SK-N-SH (cell line): ENCODE measurements around the gene ATAD1. TPM values are rescaled to one million over a fixed set of nuclear protein-coding genes. Genes with fewer than 3 reads are reported as not detected.

Experiments used
- CTCF ChIA-PET: fragments of 300-600, 350-600 bp; formaldehyde crosslinking; extraction: SDS; loops from one replicate; lab custom pipeline; 2021; lab: Yijun Ruan, JAX
- POLR2A ChIA-PET: fragments of 350-600 bp; sonication (Branson Sonifier 250); formaldehyde crosslinking; extraction: SDS; loops from one replicate; lab custom pipeline; 2020; ENCODE audit warnings: antibody characterized with exemption, inconsistent platforms; lab: Yijun Ruan, JAX
- DNase-seq: peaks from one replicate; pipeline ENCODE4 v3.0.0; 2012
- H2AFZ ChIP-seq: fragments of 200-600 bp; sonication (generic); 2 replicates; pipeline ENCODE4 v1.8.1; 2016; ENCODE audit warnings: antibody characterized with exemption, mild to moderate bottlenecking, low read depth
- H3F3A ChIP-seq: fragments of 200-600 bp; sonication (generic); replicated peaks from 2 replicates; pipeline ENCODE3; 2016; ENCODE audit warnings: antibody characterized with exemption, mild to moderate bottlenecking; ENCODE audit not compliant: insufficient read depth
- H3K27ac ChIP-seq, 2 experiments: fragments of 200-500 bp in 1 of 2; fragments of 200-600 bp in 1 of 2; sonication (Bioruptor generic) in 1 of 2; sonication (generic), shearing (Covaris generic) in 1 of 2; 2 replicates each; pipeline versions ENCODE4 v1.5.1 to v1.6.1; 2014 to 2016; ENCODE audit warnings: low read depth in 2 of 2, inconsistent platforms in 1 of 2, low read length in 1 of 2, mild to moderate bottlenecking in 1 of 2, mixed read lengths in 1 of 2
- H3K27me3 ChIP-seq: fragments of 200-600 bp; sonication (generic), shearing (Covaris generic); 2 replicates; pipeline ENCODE4 v1.6.1; 2016; ENCODE audit warnings: mixed run types; ENCODE audit not compliant: insufficient read depth
- H3K36me3 ChIP-seq, 2 experiments: fragments of 200-500 bp in 1 of 2; fragments of 200-600 bp in 1 of 2; sonication (Bioruptor generic) in 1 of 2; sonication (generic) in 1 of 2; replicated peaks in 1 of 2; 2 replicates each; pipeline versions ENCODE3 to v1.5.1; 2014 to 2016; ENCODE audit warnings: low read length in 1 of 2, mild to moderate bottlenecking in 1 of 2; ENCODE audit not compliant: insufficient read depth in 2 of 2, control insufficient read depth in 1 of 2
- H3K4me1 ChIP-seq, 2 experiments: fragments of 200-500 bp in 1 of 2; fragments of 200-600 bp in 1 of 2; sonication (Bioruptor generic) in 1 of 2; sonication (generic), shearing (Covaris generic) in 1 of 2; 2 replicates each; pipeline versions ENCODE4 v1.5.1 to v1.6.1; 2014 to 2016; ENCODE audit warnings: low read depth in 1 of 2, low read length in 1 of 2, mixed run types in 1 of 2; ENCODE audit not compliant: insufficient read depth in 2 of 2, control insufficient read depth in 1 of 2
- H3K4me2 ChIP-seq: fragments of 200-600 bp; sonication (generic), shearing (Covaris generic); 2 replicates; pipeline ENCODE4 v1.6.1; 2017; ENCODE audit warnings: mixed run types
- H3K4me3 ChIP-seq, 2 experiments: fragments of 200-500 bp in 1 of 2; fragments of 200-600 bp in 1 of 2; sonication (Bioruptor generic) in 1 of 2; sonication (generic), shearing (Covaris generic) in 1 of 2; 2 replicates each; pipeline versions ENCODE4 v1.5.1 to v1.8.1; 2014 to 2016; ENCODE audit warnings: low read depth in 2 of 2, inconsistent platforms in 1 of 2, low read length in 1 of 2, mild to moderate bottlenecking in 1 of 2, mixed read lengths in 1 of 2, moderate library complexity in 1 of 2
- H3K79me2 ChIP-seq: fragments of 200-600 bp; sonication (generic); 2 replicates; pipeline ENCODE4 v1.8.1; 2017; ENCODE audit warnings: mild to moderate bottlenecking; ENCODE audit not compliant: insufficient read depth
- H3K9ac ChIP-seq: fragments of 200-600 bp; sonication (generic); 2 replicates; pipeline ENCODE4 v1.6.1; 2017; ENCODE audit warnings: mixed run types
- H3K9me2 ChIP-seq: fragments of 200-600 bp; sonication (generic); 2 replicates; pipeline ENCODE4 v1.6.1; 2017; ENCODE audit warnings: mixed run types
- H3K9me3 ChIP-seq: fragments of 200-600 bp; sonication (generic); 2 replicates; pipeline ENCODE4 v1.6.1; 2017; ENCODE audit warnings: mixed run types, mild to moderate bottlenecking, moderate library complexity
- H4K20me1 ChIP-seq: fragments of 200-600 bp; sonication (generic); 2 replicates; pipeline ENCODE4 v1.6.1; 2017; ENCODE audit warnings: mild to moderate bottlenecking, mixed run types; ENCODE audit not compliant: insufficient read depth
- ELF1 ChIP-seq: IDR thresholded peaks from 2 replicates; pipeline ENCODE4 v1.4.0; 2012
- GABPA ChIP-seq: IDR thresholded peaks from 2 replicates; pipeline ENCODE4 v1.4.0; 2012; ENCODE audit warnings: low read depth, mild to moderate bottlenecking
- NRF1 ChIP-seq: IDR thresholded peaks from 2 replicates; pipeline ENCODE4 v1.6.1; 2012; ENCODE audit warnings: low read depth, mild to moderate bottlenecking, low read length
- PBX3 ChIP-seq: IDR thresholded peaks from 2 replicates; pipeline ENCODE4; 2012
- POLR2AphosphoS5 ChIP-seq: IDR thresholded peaks from 2 replicates; pipeline ENCODE4 v1.6.1; 2012; ENCODE audit warnings: low read depth, low read length
- REST ChIP-seq: IDR thresholded peaks from 2 replicates; pipeline ENCODE4 v1.6.1; 2012; ENCODE audit warnings: mild to moderate bottlenecking, low read depth, low read length, moderate library complexity
- RXRA ChIP-seq: IDR thresholded peaks from 2 replicates; pipeline ENCODE4 v1.4.0; 2012; ENCODE audit warnings: low read depth, mild to moderate bottlenecking, borderline replicate concordance
- YY1 ChIP-seq: IDR thresholded peaks from 2 replicates; pipeline ENCODE4 v1.4.0; 2012; ENCODE audit warnings: low read depth, mild to moderate bottlenecking
- WGBS: methylation state at CpG from one replicate; pipeline ENCODE4 v1.1.6; 2017; ENCODE audit warnings: low lambda C conversion rate; 5-methylcytosine and 5-hydroxymethylcytosine counted together
- polyA plus RNA-seq, 3 experiments: library from polyadenylated mRNA; depleted of rRNA; stranded (reverse); fragments of >200 nt; gene quantifications; 2 replicates each; pipeline ENCODE4 v1.2.3, GENCODE V29; 2012

Gene ATAD1
- polyA plus RNA-seq, 1 of the 3 experiments (the other 2 are of a cell fraction), result 13.5 TPM

- ChIA-PET POLR2A (no interaction called here), CTCF (interaction anchor here (1.5 to 1.7 kb wide), 2 partner anchors 13 to 25 kb away, joined by 7 to 8 read pairs; no protein-coding TSS in a partner anchor)
- no peaks in the 10 kb centered on the region for H3K9me3 ChIP-seq
- no peak overlapping the region for H3K27ac ChIP-seq
- no peak overlapping the region for H3K9ac ChIP-seq
- peaks cover 59 to 63% of the 10 kb centered on the region in 2 experiments for H3K36me3 ChIP-seq
- no peak overlapping the region for H3K4me2 ChIP-seq
- peaks cover 7% of the 10 kb centered on the region; the same call in 1 of the 2 replicates for H3K79me2 ChIP-seq
- DNase-seq, result no peak
- H3K4me3 ChIP-seq, result no peak overlapping the region
- TF ChIP-seq GABPA, result no peak
- TF ChIP-seq PBX3, result no peak
- no peaks in the 10 kb centered on the region for H3K27me3 ChIP-seq
- H4K20me1 ChIP-seq, result no peaks in the 10 kb centered on the region
- H2AFZ ChIP-seq, result no peak overlapping the region
- H3K4me1 ChIP-seq, result no peaks in the 10 kb centered on the region; a peak in 1 of 4 replicates
- H3K9me2 ChIP-seq, result no peaks in the 10 kb centered on the region
- H3F3A ChIP-seq, result peaks cover 14% of the 10 kb centered on the region
Measured at GRCh38 chr10:87759551-87759950, 58.5 kb downstream of the ATAD1 start.

- no peak overlapping the region for H3K9ac ChIP-seq
- H3K9me3 ChIP-seq, result no peaks in the 10 kb centered on the region
- H3F3A ChIP-seq, result peaks cover 24% of the 10 kb centered on the region
- no peak for TF ChIP-seq NRF1
- TF ChIP-seq RXRA, result no peak
- no peak for TF ChIP-seq YY1
- no peak for TF ChIP-seq ELF1
- no peak for TF ChIP-seq REST
- TF ChIP-seq POLR2AphosphoS5, result no peak
- H4K20me1 ChIP-seq, result no peaks in the 10 kb centered on the region
- no peak for DNase-seq
- 81% methylated on average over 1 of the region's 1 CpG for WGBS
- H3K4me3 ChIP-seq, result no peak overlapping the region
- no peak overlapping the region for H3K27ac ChIP-seq
- H3K9me2 ChIP-seq, result no peaks in the 10 kb centered on the region
- peaks cover 69 to 75% of the 10 kb centered on the region in 2 experiments for H3K36me3 ChIP-seq
- ChIA-PET CTCF (interaction anchor here (0.7 to 1.2 kb wide), 2 partner anchors 15 to 23 kb away, joined by 4 to 5 read pairs; no protein-coding TSS in a partner anchor), POLR2A (no interaction called here)
- peaks cover 0 to 2% of the 10 kb centered on the region in 2 experiments; a peak in 2 of 4 replicates for H3K4me1 ChIP-seq
- H3K27me3 ChIP-seq, result no peaks in the 10 kb centered on the region
- no peaks in the 10 kb centered on the region for H3K79me2 ChIP-seq
- H3K4me2 ChIP-seq, result no peak overlapping the region
- no peak overlapping the region for H2AFZ ChIP-seq
Measured at GRCh38 chr10:87757685-87758084, 60.3 kb downstream of the ATAD1 start.
